Keratinocyte (primary cell): ENCODE results near the gene PRKCD. TPM values are rescaled to one million over a fixed set of nuclear protein-coding genes. Genes with fewer than 3 reads are reported as not detected.
A peak's percentile ranks its signal among the peaks of the same experiment; 100 is the strongest.
"Not testable (repeated sequence)": the region's sequence is repeated elsewhere in the genome, so short reads cannot be mapped to it uniquely, and the experiment has no call there.

ENCODE experiments used
- DNase-seq: peaks from one replicate; pipeline ENCODE4 v3.0.0-alpha.2; 2011; ENCODE audit warnings: low read depth, missing footprints, low spot score
- FAIRE-seq: peaks from 2 replicates; lab custom pipeline; 2011; peaks lifted over from hg19 to GRCh38; lab: Jason Lieb, UNC
- H2AFZ ChIP-seq: 2 replicates; pipeline ENCODE4 v1.6.0; 2012; ENCODE audit warnings: low read length, control low read depth, inconsistent platforms; ENCODE audit not compliant: control insufficient read depth
- H3K27ac ChIP-seq: 2 replicates; pipeline ENCODE4 v1.5.1; 2011; ENCODE audit warnings: low read length; ENCODE audit not compliant: control insufficient read depth, insufficient read depth
- H3K27me3 ChIP-seq: 3 replicates; pipeline ENCODE4 v1.6.0; 2011; ENCODE audit warnings: low read length; ENCODE audit not compliant: control insufficient read depth, insufficient read depth; ENCODE audit errors: extremely low read depth
- H3K36me3 ChIP-seq, 2 experiments: 2 replicates in 1 of 2; 3 replicates in 1 of 2; pipeline ENCODE4 v1.5.1; 2011; ENCODE audit warnings: low read length in 2 of 2, mild to moderate bottlenecking in 1 of 2; ENCODE audit not compliant: control insufficient read depth in 2 of 2, insufficient read depth in 2 of 2; ENCODE audit errors: extremely low read depth in 1 of 2
- H3K4me1 ChIP-seq: 3 replicates; pipeline ENCODE4 v1.5.1; 2011; ENCODE audit warnings: low read length; ENCODE audit not compliant: control insufficient read depth, insufficient read depth; ENCODE audit errors: extremely low read depth
- H3K4me2 ChIP-seq: 3 replicates; pipeline ENCODE4 v1.6.0; 2011; ENCODE audit warnings: low read depth, low read length; ENCODE audit not compliant: control insufficient read depth, insufficient read depth; ENCODE audit errors: extremely low read depth
- H3K4me3 ChIP-seq, 3 experiments: fragments of 200-600 bp in 1 of 3; sonication (generic) in 1 of 3; 2 replicates in 2 of 3; 3 replicates in 1 of 3; pipeline ENCODE4 v1.5.1; 2011 to 2016; ENCODE audit warnings: low read length in 3 of 3, mild to moderate bottlenecking in 3 of 3, control low read depth in 2 of 3, inconsistent platforms in 1 of 3, low read depth in 1 of 3, mixed read lengths in 1 of 3, mixed run types in 1 of 3, moderate library complexity in 1 of 3; ENCODE audit not compliant: control insufficient read depth in 2 of 3, insufficient read depth in 2 of 3; ENCODE audit errors: extremely low read depth in 1 of 3
- H3K79me2 ChIP-seq: 2 replicates; pipeline ENCODE4 v1.6.0; 2012; ENCODE audit warnings: low read length; ENCODE audit not compliant: control insufficient read depth, insufficient read depth
- H3K9ac ChIP-seq: 3 replicates; pipeline ENCODE4 v1.6.0; 2011; ENCODE audit warnings: low read length; ENCODE audit not compliant: control insufficient read depth, insufficient read depth; ENCODE audit errors: extremely low read depth
- H3K9me1 ChIP-seq: 3 replicates; pipeline ENCODE4 v1.6.0; 2011; ENCODE audit warnings: low read length; ENCODE audit not compliant: control insufficient read depth, insufficient read depth; ENCODE audit errors: extremely low read depth
- H3K9me3 ChIP-seq: 2 replicates; pipeline ENCODE4 v1.5.1; 2012; ENCODE audit warnings: low read depth, low read length; ENCODE audit not compliant: control insufficient read depth
- H4K20me1 ChIP-seq: 3 replicates; pipeline ENCODE4 v1.6.0; 2011; ENCODE audit warnings: low read length; ENCODE audit not compliant: control insufficient read depth, insufficient read depth; ENCODE audit errors: extremely low read depth
- CTCF ChIP-seq, 3 experiments: IDR thresholded peaks in 1 of 3; conservative IDR thresholded peaks in 1 of 3; optimal IDR thresholded peaks in 1 of 3; 2 replicates in 2 of 3; 3 replicates in 1 of 3; pipeline versions ENCODE3 to v1.5.1; 2011; ENCODE audit warnings: low read length in 3 of 3, mild to moderate bottlenecking in 3 of 3, moderate library complexity in 2 of 3, control low read depth in 1 of 3, inconsistent platforms in 1 of 3; ENCODE audit not compliant: insufficient read depth in 2 of 3; ENCODE audit errors: extremely low read depth in 1 of 3
- EZH2 ChIP-seq: IDR thresholded peaks from one replicate; pipeline ENCODE4 v1.6.1; 2012; ENCODE audit warnings: inconsistent platforms, mild to moderate bottlenecking, low read length, moderate library complexity
- dilution Hi-C: fragments of 300-500 bp; cut with MboI; formaldehyde crosslinking; loops from one replicate; pipeline ENCODE4 v1.7.0; 2020; ENCODE audit warnings: low sequenced_read_pairs; ENCODE audit not compliant: extremely low pct_ligation_motif_present
- polyA plus RNA-seq, 5 experiments: library from polyadenylated mRNA; depleted of rRNA in 3 of 5; stranded (reverse) in 3 of 5; stranded (forward) in 1 of 5; unstranded in 1 of 5; fragments of >200 nt; gene quantifications; 1 replicate in 1 of 5; 2 replicates in 3 of 5; 3 replicates in 1 of 5; pipeline versions ENCODE4 v1.2.1 to v1.2.3, GENCODE V29; 2011 to 2012; ENCODE audit warnings: missing spikeins in 2 of 5, low read depth in 1 of 5, low replicate concordance in 1 of 5

PRKCD gene
- polyA plus RNA-seq, 1 donor (not counting 4 experiments of a cell fraction or from before 2014, with no cell fraction given): 25.1 TPM

- H3K4me1 ChIP-seq: peaks cover 20% of the 10 kb centered on the region
- no peak overlapping the region for H3K4me3 ChIP-seq
- no peak overlapping the region for H3K9ac ChIP-seq
- H3K36me3 ChIP-seq: no peaks in the 10 kb centered on the region
- H4K20me1 ChIP-seq: no peaks in the 10 kb centered on the region
- FAIRE-seq (no peak), DNase-seq (no peak)
- no peaks in the 10 kb centered on the region for H3K79me2 ChIP-seq
- H3K27ac ChIP-seq: no peak overlapping the region
- no peaks in the 10 kb centered on the region for H3K9me1 ChIP-seq
- no peaks in the 10 kb centered on the region for H3K9me3 ChIP-seq
- H2AFZ ChIP-seq: no peak overlapping the region
- TF ChIP-seq CTCF (optimal IDR thresholded peaks at IDR 0.05 in 1 of 3, IDR thresholded peaks at IDR 0.05 in 1 of 3, conservative IDR thresholded peaks at IDR 0.05 in 1 of 3; ENCODE audit: extremely low read depth in 1 of 3, insufficient read depth in 2 of 3, low read length in 3 of 3): no peak
- TF ChIP-seq EZH2: no peak
- dilution Hi-C loops: no loop called here
- H3K27me3 ChIP-seq: peaks cover 13% of the 10 kb centered on the region
- peak overlapping the region; percentile 32 for H3K4me2 ChIP-seq
Observed at GRCh38 chr3:53150247-53151085, 10.5 kb upstream of the PRKCD start.

- peaks cover 13% of the 10 kb centered on the region for H3K27me3 ChIP-seq
- H4K20me1 ChIP-seq, FAIRE-seq, H3K4me3 ChIP-seq, H2AFZ ChIP-seq, H3K36me3 ChIP-seq, DNase-seq, H3K9me1 ChIP-seq, H3K79me2 ChIP-seq, H3K9me3 ChIP-seq, H3K27ac ChIP-seq, H3K9ac ChIP-seq, H3K4me2 ChIP-seq, dilution Hi-C loops: not testable (repeated sequence)
- peaks cover 26% of the 10 kb centered on the region for H3K4me1 ChIP-seq
Observed at GRCh38 chr3:53151086-53151438, 9.9 kb upstream of the PRKCD start.
